ENCODE measurements around the gene DOK3.

DNA sequence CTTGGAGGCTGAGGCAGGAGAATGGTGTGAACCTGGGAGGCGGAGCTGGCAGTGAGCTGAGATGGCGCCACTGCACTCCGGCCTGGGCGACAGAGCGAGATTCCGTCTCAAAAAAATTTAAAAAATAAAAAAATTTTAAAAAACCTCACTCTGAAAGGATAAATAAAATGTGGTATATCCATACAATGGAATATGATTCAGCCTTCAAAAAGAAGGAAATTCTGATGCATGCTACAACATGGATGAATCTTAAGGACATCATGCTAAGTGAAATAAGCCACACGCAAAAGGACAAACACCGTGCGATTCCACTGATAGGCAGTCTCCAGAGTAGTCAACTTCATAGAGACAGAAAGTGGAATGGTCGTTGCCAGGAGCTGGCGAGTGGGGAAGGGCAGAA lies 44.6 kb downstream of the DOK3 start:
- TF ChIP-seq, protein P1, sequence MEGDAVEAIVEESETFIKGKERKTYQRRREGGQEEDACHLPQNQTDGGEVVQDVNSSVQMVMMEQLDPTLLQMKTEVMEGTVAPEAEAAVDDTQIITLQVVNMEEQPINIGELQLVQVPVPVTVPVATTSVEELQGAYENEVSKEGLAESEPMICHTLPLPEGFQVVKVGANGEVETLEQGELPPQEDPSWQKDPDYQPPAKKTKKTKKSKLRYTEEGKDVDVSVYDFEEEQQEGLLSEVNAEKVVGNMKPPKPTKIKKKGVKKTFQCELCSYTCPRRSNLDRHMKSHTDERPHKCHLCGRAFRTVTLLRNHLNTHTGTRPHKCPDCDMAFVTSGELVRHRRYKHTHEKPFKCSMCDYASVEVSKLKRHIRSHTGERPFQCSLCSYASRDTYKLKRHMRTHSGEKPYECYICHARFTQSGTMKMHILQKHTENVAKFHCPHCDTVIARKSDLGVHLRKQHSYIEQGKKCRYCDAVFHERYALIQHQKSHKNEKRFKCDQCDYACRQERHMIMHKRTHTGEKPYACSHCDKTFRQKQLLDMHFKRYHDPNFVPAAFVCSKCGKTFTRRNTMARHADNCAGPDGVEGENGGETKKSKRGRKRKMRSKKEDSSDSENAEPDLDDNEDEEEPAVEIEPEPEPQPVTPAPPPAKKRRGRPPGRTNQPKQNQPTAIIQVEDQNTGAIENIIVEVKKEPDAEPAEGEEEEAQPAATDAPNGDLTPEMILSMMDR (IDR thresholded peaks at IDR 0.05) = no peak
- TF ChIP-seq POLR2A (IDR thresholded peaks at IDR 0.05) = no peak

Data from upper lobe of left lung (tissue), 4 donors.